ENCODE results near the gene SP5.
"Not testable (repeated sequence)": the region's sequence is repeated elsewhere in the genome, so short reads cannot be mapped to it uniquely, and the experiment has no call there.

Gene SP5

DNA sequence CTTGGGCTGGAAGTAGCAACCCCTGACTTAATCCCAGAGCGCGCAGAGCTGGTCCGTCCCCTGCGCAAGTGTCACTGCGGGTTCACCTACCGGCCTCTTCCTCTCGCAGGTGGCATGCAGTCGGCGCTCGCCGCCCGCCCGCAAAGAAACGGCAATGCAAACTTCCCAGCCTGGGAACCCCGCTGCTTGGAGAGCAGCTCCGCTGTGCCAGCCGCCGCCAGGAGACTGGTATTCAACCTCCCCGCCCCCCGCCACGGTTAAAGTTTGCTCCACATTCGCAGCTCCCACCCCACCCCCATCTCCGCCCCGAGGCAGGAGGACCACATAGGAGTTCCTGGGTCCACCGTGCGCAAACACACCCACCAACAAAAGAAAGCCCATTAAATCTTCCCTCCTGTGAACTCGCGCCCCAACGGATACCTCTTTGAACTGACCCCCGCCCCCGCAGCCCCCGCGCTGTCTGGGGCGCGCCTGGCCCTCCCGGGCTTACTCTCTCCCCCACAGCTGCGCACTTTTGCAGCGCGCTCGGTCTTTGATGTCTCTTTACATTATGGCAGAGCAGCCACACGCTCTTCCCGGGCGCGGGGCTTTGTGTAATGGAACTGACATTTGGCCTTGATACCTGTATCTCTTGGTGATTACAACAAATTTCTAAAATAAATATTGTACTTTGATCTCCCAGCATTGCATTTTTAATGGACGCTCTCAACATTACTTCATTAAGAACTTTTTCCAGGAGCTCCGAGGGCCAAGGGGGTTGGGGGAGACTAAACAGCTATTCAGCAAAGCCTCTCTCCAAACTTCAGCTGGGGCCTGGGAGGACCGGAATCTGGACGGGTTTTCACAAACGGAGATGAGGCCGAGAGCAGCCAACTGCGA, 3.1 kb upstream of the SP5 start:
- peak; percentile 57 for DNase-seq

GRCh38 chr2:170712653-170713542, 2.2 kb upstream of the SP5 start:
- DNase-seq: no peak

- DNase-seq: no peak
These were observed 1.4 kb upstream of the SP5 start for GRCh38 chr2:170713543-170714380.

DNA sequence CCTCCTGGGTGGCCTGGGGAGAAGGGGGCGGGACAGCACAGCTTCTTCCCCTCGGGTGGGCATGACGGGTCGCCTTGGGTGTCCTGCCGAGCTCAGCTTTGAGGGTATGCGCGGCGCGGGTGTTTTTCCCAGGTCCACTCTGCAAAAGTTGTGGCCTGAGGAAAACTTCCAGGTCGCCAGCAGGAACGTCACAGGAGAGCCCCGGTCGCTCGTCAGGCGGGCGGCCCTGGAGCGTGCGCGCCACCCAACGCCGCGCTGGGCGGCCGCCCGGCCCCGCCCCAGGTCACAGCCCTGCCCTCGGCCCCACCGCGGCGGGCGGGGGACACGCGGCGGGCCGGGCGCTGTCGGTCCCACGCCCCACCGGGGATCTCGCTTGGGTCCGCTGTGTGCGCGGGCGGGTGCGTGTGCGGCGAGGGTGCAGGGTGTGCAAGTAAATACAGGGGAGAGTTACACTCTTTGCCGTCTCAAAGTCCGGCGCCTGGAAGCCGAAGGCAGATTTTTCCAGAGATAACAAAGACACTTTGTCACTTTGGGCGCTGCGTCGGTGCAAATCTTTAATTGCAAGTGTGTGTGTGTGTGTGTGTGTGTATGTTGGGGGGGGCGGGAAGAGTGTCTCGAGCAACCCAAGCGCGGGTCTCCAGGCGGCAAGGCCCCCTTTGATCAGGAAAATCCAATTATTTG, 616 bp upstream of the SP5 start:
- no peak for DNase-seq

- DNase-seq: no peak
These were observed 1.0 kb downstream of the SP5 start for GRCh38 chr2:170715932-170716777.

DNA sequence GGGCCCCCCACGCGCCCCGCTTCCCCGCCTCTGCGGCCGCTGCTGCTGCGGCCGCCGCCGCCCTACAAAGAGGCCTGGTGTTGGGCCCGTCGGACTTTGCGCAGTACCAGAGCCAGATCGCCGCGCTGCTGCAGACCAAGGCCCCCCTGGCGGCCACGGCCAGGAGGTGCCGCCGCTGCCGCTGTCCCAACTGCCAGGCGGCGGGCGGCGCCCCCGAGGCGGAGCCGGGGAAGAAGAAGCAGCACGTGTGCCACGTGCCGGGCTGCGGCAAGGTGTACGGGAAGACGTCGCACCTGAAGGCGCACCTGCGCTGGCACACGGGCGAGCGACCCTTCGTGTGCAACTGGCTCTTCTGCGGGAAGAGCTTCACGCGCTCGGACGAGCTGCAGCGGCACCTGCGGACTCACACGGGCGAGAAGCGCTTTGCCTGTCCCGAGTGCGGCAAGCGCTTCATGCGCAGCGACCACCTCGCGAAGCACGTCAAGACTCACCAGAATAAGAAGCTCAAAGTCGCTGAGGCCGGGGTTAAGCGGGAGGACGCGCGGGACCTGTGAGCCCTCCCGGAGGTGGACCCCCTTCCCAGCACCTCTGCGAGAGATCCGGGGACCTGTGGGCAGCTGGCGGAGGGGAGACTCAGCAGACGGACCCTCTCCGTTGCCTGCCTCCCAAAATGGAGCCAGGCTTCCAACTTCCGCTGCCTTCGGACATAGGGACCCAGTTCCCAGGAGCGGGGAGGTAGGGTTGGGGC, 1.9 kb downstream of the SP5 start:
- no peak for DNase-seq

- DNase-seq: no peak
These were observed 2.4 kb downstream of the SP5 start for GRCh38 chr2:170717599-170717963.

GRCh38 chr2:170717991-170718589, 3.0 kb downstream of the SP5 start:
- no peak for DNase-seq

- DNase-seq: no peak
These were observed 4.7 kb downstream of the SP5 start for GRCh38 chr2:170719810-170720209.

DNA sequence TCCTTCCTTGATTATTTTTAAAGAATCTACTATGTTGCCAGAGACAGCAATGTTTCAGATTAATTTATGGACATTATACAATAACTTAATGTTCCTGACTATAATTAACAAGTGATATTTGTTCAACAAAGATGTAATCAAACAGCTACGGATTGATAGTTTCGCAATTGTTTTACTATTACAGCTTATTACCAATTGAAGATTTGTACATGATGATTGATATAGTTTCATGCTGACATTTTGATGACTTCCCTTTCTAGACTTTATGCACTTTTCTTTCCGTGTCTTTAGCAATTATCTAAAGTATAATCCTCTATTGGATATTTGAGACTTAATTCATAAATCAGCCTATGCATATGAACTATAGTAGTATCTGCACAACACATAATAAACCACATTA, 6.5 kb downstream of the SP5 start:
- no peak for DNase-seq

GRCh38 chr2:170722301-170722700, 7.2 kb downstream of the SP5 start:
- DNase-seq: no peak

- DNase-seq: no peak
These were observed 8.4 kb downstream of the SP5 start for GRCh38 chr2:170723446-170723958.

- DNase-seq: no peak
These were observed 18.9 kb downstream of the SP5 start for GRCh38 chr2:170733798-170734600.

- DNase-seq: not testable (repeated sequence)
These were observed 19.5 kb downstream of the SP5 start for GRCh38 chr2:170734601-170735000.

DNA sequence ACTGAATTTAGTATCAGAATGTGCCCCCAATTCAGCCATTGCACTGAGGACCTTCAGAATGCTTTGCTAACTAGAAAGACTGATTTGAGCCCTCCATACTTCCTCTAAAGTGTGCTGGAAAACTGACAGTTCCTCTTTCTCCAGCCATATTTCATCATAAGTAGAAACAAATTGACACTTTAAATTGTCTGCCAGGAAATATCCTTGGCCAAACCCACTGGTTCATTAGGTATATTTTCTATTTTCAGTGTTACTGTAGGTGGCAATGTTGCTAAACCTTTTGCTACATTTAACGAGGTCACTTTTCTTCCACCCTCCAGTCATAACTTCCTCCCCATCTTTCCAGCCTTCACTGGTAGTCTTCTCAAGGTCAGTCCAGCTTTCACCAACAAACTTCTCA, 21.5 kb downstream of the SP5 start:
- DNase-seq: no peak

- DNase-seq: no peak
These were observed 22.3 kb downstream of the SP5 start for GRCh38 chr2:170737406-170737805.

- no peak for DNase-seq
These were observed 22.7 kb downstream of the SP5 start for GRCh38 chr2:170737821-170738220.

DNA sequence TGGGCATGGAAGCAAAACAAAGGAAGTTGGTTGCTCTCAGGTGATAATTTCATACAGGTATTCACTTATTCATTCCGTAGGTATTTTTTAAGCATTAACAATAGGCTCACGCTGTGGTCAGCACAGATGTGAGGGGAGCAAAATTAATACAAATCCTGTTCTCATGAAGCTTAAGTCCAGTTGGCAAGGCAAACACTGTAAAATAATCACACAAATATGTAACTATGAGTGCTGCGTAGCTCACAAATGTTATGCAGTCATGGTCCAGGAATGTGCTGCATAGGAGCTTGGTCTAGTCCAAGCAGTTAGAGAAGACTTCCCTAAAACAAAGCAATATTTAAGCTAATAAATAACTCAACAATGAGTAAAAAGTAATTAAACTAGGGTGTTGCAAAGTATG, 23.9 kb downstream of the SP5 start:
- no peak for DNase-seq

DNA sequence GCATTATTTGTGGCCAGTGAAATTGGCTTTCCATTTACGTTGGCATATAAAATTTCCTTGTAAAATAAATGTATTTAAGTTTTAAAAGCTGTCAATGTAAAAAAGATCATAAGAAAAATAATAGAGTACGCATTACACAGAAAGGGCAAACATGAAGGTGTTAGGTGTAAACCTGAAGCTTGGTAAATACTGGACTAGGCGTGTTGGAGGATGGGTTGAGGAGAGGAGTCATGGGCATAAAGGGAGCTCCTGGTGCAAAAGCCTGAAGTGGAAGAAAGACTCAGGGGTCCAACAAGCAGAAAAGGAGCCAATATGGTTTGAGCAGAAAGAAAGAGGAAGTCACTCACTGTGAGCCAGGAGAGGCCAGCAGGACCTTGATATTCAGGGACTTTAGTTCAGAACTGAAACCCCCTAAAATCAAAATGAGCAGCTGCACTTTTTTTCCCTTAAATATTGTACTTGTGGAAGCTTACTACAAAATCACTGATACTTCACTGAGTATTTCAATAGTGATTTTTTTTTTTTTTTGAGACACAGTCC, 24.4 kb downstream of the SP5 start:
- DNase-seq: no peak

Data from NCI-H1105 treated with DMSO at 0.1 percent for 48 hours (cell line).